Ureter (tissue), 1 donor: Measurements from ENCODE around the gene TACR1. TPM values are rescaled to one million over a fixed set of nuclear protein-coding genes. Genes with fewer than 3 reads are reported as not detected.
"Not testable (repeated sequence)": the region's sequence is repeated elsewhere in the genome, so short reads cannot be mapped to it uniquely, and the experiment has no call there.

Experiments used
- DNase-seq: peaks from one replicate; pipeline ENCODE4 v3.0.0-alpha.2; 2020; ENCODE audit warnings: low spot score
- total RNA-seq: library from RNA; stranded (reverse); gene quantifications from one replicate; pipeline ENCODE4 v1.2.4, GENCODE V29; 2023
- donor health status: DM: yes; HTN: yes; CAD: no.

TACR1 gene
- total RNA-seq = 5.5 TPM

GRCh38 chr2:75199428-75200011 is at the start of gene TACR1:
TSS of gene TACR1 (minus strand) at chr2:75199520. CDS start at chr2:75198934, 586 bp downstream.
- peak; percentile 67 for DNase-seq

GRCh38 chr2:75248581-75248980 is 49.3 kb upstream of the TACR1 start:
- DNase-seq = not testable (repeated sequence)

GRCh38 chr2:75246441-75247167 is 47.3 kb upstream of the TACR1 start:
- no peak for DNase-seq

GRCh38 chr2:75243219-75243618 is 43.9 kb upstream of the TACR1 start:
- no peak for DNase-seq

- no peak for DNase-seq
Measured at GRCh38 chr2:75241696-75242095, 42.4 kb upstream of the TACR1 start.

- DNase-seq = no peak
Measured at GRCh38 chr2:75238670-75239330, 39.5 kb upstream of the TACR1 start.

GRCh38 chr2:75237296-75237695 is 38.0 kb upstream of the TACR1 start:
- no peak for DNase-seq

GRCh38 chr2:75233965-75234364 is 34.6 kb upstream of the TACR1 start:
- no peak for DNase-seq

GRCh38 chr2:75226617-75227016 is 27.3 kb upstream of the TACR1 start:
- no peak for DNase-seq

- no peak for DNase-seq
Measured at GRCh38 chr2:75226099-75226498, 26.8 kb upstream of the TACR1 start.

GRCh38 chr2:75224636-75225094 is 25.3 kb upstream of the TACR1 start:
- no peak for DNase-seq

- DNase-seq = no peak
Measured at GRCh38 chr2:75222527-75222926, 23.2 kb upstream of the TACR1 start.

- DNase-seq = no peak
Measured at GRCh38 chr2:75221862-75222261, 22.5 kb upstream of the TACR1 start.

GRCh38 chr2:75219213-75219612 is 19.9 kb upstream of the TACR1 start:
- DNase-seq = not testable (repeated sequence)

GRCh38 chr2:75211266-75211770 is 12.0 kb upstream of the TACR1 start:
- DNase-seq = no peak

- no peak for DNase-seq
Measured at GRCh38 chr2:75210409-75210808, 11.1 kb upstream of the TACR1 start.

- no peak for DNase-seq
Measured at GRCh38 chr2:75208738-75209137, 9.4 kb upstream of the TACR1 start.

GRCh38 chr2:75204833-75205232 is 5.5 kb upstream of the TACR1 start:
- DNase-seq = no peak

GRCh38 chr2:75202359-75202758 is 3.0 kb upstream of the TACR1 start:
- DNase-seq = no peak

- DNase-seq = peak; percentile 51
Measured at GRCh38 chr2:75200140-75201096, 1.1 kb upstream of the TACR1 start.

GRCh38 chr2:75195076-75195691 is 4.1 kb downstream of the TACR1 start:
- no peak for DNase-seq
